ENCODE results near the gene ZNF423.

DNA sequence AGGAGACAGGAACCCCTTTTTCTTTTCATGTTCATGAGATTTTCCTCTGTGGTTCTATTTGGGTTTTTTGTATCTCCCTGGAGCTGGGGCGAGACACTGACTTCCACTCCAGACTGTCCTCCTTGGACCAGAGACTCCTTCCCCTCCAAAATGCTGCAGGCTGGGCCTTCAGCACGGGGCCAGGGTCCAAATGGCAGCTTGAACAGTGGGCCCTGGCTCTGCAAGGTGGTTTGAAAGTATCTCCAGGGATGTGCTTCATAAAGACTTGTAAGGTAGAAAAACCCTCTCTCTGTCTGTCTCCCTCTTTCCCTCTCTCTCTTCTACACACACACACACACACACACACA, 236.1 kb downstream of the ZNF423 start:
- TF ChIP-seq POLR2AphosphoS5 (IDR thresholded peaks at IDR 0.05; ENCODE audit: low read depth, low read length) = no peak
- no peak for TF ChIP-seq TAF1 (IDR thresholded peaks at IDR 0.05; ENCODE audit: borderline replicate concordance, insufficient read depth, low read length)
- TF ChIP-seq, protein P1, sequence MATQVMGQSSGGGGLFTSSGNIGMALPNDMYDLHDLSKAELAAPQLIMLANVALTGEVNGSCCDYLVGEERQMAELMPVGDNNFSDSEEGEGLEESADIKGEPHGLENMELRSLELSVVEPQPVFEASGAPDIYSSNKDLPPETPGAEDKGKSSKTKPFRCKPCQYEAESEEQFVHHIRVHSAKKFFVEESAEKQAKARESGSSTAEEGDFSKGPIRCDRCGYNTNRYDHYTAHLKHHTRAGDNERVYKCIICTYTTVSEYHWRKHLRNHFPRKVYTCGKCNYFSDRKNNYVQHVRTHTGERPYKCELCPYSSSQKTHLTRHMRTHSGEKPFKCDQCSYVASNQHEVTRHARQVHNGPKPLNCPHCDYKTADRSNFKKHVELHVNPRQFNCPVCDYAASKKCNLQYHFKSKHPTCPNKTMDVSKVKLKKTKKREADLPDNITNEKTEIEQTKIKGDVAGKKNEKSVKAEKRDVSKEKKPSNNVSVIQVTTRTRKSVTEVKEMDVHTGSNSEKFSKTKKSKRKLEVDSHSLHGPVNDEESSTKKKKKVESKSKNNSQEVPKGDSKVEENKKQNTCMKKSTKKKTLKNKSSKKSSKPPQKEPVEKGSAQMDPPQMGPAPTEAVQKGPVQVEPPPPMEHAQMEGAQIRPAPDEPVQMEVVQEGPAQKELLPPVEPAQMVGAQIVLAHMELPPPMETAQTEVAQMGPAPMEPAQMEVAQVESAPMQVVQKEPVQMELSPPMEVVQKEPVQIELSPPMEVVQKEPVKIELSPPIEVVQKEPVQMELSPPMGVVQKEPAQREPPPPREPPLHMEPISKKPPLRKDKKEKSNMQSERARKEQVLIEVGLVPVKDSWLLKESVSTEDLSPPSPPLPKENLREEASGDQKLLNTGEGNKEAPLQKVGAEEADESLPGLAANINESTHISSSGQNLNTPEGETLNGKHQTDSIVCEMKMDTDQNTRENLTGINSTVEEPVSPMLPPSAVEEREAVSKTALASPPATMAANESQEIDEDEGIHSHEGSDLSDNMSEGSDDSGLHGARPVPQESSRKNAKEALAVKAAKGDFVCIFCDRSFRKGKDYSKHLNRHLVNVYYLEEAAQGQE (IDR thresholded peaks at IDR 0.05; ENCODE audit: insufficient read depth in 1 of 2, low read depth in 2 of 2, low read length in 2 of 2) = no peak
- no peak for TF ChIP-seq FOXP2 (optimal IDR thresholded peaks at IDR 0.05; ENCODE audit: borderline replicate concordance, extremely low read depth, extremely low read length, insufficient read depth)

Data from PFSK-1 (cell line).